Testis (tissue), 2 donors: Measurements from ENCODE around the gene AGER.

ENCODE experiments used
- POLR2A ChIP-seq: fragments of 450-650 bp; IDR thresholded peaks from one replicate; pipeline ENCODE4 v1.6.1; 2017; ENCODE audit warnings: antibody characterized with exemption, mild to moderate bottlenecking, moderate library complexity
- TF ChIP-seq, protein P1 (sequence below), 3 experiments: fragments of 450-650 bp in 2 of 3; fragments of 200-600 bp in 1 of 3; sonication (generic) in 1 of 3; IDR thresholded peaks; one replicate each; pipeline ENCODE4 v1.5.1; 2016 to 2019; ENCODE audit warnings: antibody characterized with exemption in 3 of 3, mild to moderate bottlenecking in 2 of 3, moderate library complexity in 1 of 3

DNA sequence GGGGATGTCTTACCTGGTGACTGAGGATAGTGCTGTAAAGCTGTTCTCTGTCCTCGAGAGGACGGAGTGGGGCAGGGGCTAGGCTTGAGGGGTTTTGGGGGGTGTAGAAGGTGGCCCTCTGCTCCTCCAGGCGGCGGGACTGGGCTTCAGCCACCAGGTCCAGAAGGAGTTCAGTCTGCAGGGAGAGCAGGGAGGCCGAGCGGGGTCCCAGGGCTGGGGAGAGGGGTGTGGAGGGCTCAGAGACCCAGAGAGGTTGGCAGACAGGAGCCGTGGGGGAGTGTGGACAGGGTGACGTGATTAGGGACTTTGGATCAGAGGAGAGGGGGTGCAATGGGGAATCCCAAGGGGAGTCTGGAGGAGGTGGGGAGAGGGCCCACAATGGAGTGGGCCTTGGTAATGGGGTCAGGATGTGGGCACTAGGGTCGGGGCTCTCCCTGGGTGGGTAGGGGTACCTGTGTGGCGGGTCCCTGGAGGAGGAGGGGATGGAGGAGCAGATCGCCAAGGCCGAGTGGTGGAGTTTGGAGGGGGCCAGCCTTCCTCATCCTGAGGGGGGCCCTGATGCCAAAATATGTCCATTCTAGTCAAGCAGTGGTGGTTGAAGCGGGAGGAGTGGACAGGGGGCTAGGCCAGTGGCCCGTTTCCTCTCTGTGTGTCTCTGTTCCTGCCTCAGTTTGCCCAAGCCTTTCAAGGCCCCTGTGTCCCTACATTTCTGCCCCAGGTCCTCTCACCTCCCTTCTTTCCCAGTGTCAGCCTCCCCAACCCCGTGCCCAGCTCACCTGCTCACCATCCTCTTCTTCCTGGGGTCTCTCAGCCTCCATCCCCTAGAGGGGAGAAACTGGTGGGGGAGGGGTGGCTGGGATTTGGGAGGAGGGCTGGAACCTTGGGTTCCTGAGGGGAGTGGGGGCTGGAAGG, 7.9 kb upstream of the AGER start:
- TF ChIP-seq, protein P1, sequence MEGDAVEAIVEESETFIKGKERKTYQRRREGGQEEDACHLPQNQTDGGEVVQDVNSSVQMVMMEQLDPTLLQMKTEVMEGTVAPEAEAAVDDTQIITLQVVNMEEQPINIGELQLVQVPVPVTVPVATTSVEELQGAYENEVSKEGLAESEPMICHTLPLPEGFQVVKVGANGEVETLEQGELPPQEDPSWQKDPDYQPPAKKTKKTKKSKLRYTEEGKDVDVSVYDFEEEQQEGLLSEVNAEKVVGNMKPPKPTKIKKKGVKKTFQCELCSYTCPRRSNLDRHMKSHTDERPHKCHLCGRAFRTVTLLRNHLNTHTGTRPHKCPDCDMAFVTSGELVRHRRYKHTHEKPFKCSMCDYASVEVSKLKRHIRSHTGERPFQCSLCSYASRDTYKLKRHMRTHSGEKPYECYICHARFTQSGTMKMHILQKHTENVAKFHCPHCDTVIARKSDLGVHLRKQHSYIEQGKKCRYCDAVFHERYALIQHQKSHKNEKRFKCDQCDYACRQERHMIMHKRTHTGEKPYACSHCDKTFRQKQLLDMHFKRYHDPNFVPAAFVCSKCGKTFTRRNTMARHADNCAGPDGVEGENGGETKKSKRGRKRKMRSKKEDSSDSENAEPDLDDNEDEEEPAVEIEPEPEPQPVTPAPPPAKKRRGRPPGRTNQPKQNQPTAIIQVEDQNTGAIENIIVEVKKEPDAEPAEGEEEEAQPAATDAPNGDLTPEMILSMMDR (IDR thresholded peaks at IDR 0.05): no peak
- no peak for TF ChIP-seq POLR2A
